HepG2 (cell line): Measurements from ENCODE around the gene PDGFA. TPM values are rescaled to one million over a fixed set of nuclear protein-coding genes. Genes with fewer than 3 reads are reported as not detected.

Experiments
- ATAC-seq: fragments of 200-7000 bp; cut with Tn5 transposase; 3 replicates; pipeline ENCODE4 v1.9.1; 2020; ENCODE audit warnings: mild to moderate bottlenecking, moderate library complexity
- BruUV-seq: library from RNA; stranded (reverse); fragments of 400-500 nt; replicated peaks from 2 replicates; lab custom pipeline; 2021; lab: Mats Ljungman, UMichigan
- CTCF ChIA-PET: fragments of 300-600 bp; formaldehyde crosslinking; extraction: SDS; loops from one replicate; lab custom pipeline; 2021; ENCODE audit warnings: low total read pairs, inconsistent platforms, low intra/inter-chr PET ratio; lab: Yijun Ruan, JAX
- POLR2A ChIA-PET: fragments of 350-600 bp; sonication (Branson Sonifier 250); formaldehyde crosslinking; loops from one replicate; lab custom pipeline; 2020; ENCODE audit warnings: antibody characterized with exemption, inconsistent platforms; lab: Yijun Ruan, JAX
- DNase-seq: peaks from one replicate; pipeline ENCODE4 v3.0.0-alpha.2; 2015; ENCODE audit warnings: low spot score
- FAIRE-seq: peaks from 3 replicates; lab custom pipeline; 2011; peaks lifted over from hg19 to GRCh38; lab: Jason Lieb, UNC
- H2AFZ ChIP-seq: one replicate; pipeline ENCODE4 v1.6.1; 2011; ENCODE audit warnings: low read length, inconsistent platforms
- H3K27ac ChIP-seq: fragments of 300-600 bp; 3 replicates; pipeline ENCODE4 v1.8.0; 2011; ENCODE audit warnings: mixed run types, mild to moderate bottlenecking, mixed read lengths, low read length, inconsistent platforms; ENCODE audit not compliant: insufficient read depth; ENCODE audit errors: extremely low read length
- H3K27me3 ChIP-seq, 2 experiments: fragments of 200-600 bp in 1 of 2; 2 replicates in 1 of 2; 3 replicates in 1 of 2; pipeline versions ENCODE4 v1.6.0 to v1.8.0; 2011; ENCODE audit warnings: low read length in 2 of 2, mild to moderate bottlenecking in 2 of 2, moderate library complexity in 2 of 2, inconsistent platforms in 1 of 2; ENCODE audit not compliant: insufficient read depth in 2 of 2, control insufficient read depth in 1 of 2
- H3K36me3 ChIP-seq, 2 experiments: fragments of 200-600 bp in 1 of 2; replicated peaks in 1 of 2; 2 replicates in 1 of 2; 3 replicates in 1 of 2; pipeline versions ENCODE4 v1.5.1 to v1.8.0; 2011; ENCODE audit warnings: low read length in 2 of 2, inconsistent platforms in 1 of 2; ENCODE audit not compliant: insufficient read depth in 2 of 2, control insufficient read depth in 1 of 2
- H3K4me1 ChIP-seq: 2 replicates; pipeline ENCODE4 v1.5.1; 2012; ENCODE audit warnings: low read length, inconsistent platforms; ENCODE audit not compliant: insufficient read depth
- H3K4me2 ChIP-seq: 2 replicates; pipeline ENCODE4 v1.6.0; 2011; ENCODE audit warnings: low read depth, low read length, inconsistent platforms
- H3K4me3 ChIP-seq, 3 experiments: fragments of 200-600 bp in 1 of 3; sonication (generic), shearing (Covaris generic) in 1 of 3; replicated peaks in 1 of 3; 2 replicates each; pipeline ENCODE4 v1.5.1; 2011 to 2016; ENCODE audit warnings: low read length in 3 of 3, inconsistent platforms in 2 of 3, low read depth in 2 of 3, mild to moderate bottlenecking in 2 of 3, control low read depth in 1 of 3, mixed read lengths in 1 of 3; ENCODE audit not compliant: insufficient read depth in 1 of 3
- H3K79me2 ChIP-seq: one replicate; pipeline ENCODE4 v1.6.1; 2011; ENCODE audit warnings: low read length, inconsistent platforms; ENCODE audit not compliant: insufficient read depth
- H3K9ac ChIP-seq: 2 replicates; pipeline ENCODE4 v1.6.0; 2011; ENCODE audit warnings: mild to moderate bottlenecking, low read depth, low read length, inconsistent platforms; ENCODE audit not compliant: insufficient read depth
- H3K9me3 ChIP-seq: 2 replicates; pipeline ENCODE4 v1.5.1; 2012; ENCODE audit warnings: mild to moderate bottlenecking, low read length
- H4K20me1 ChIP-seq: 2 replicates; pipeline ENCODE4 v1.6.0; 2011; ENCODE audit warnings: inconsistent platforms, mild to moderate bottlenecking, low read length, moderate library complexity; ENCODE audit not compliant: insufficient read depth
- DR1 ChIP-seq: sonication (generic); formaldehyde crosslinking; IDR thresholded peaks from 2 replicates; pipeline ENCODE4 v1.8.0; 2021; ENCODE audit warnings: mild to moderate bottlenecking, missing genetic modification reagents, inconsistent platforms
- FOXC1 ChIP-seq: sonication (generic); formaldehyde crosslinking; IDR thresholded peaks from 2 replicates; pipeline ENCODE4 v1.8.0; 2022; ENCODE audit warnings: mild to moderate bottlenecking, missing genetic modification reagents, borderline replicate concordance
- FOXO1 ChIP-seq: sonication (generic); formaldehyde crosslinking; IDR thresholded peaks from 2 replicates; pipeline ENCODE4 v1.4.0; 2020; ENCODE audit warnings: missing genetic modification reagents
- GATAD1 ChIP-seq: IDR thresholded peaks from 2 replicates; pipeline ENCODE4 v1.6.1; 2016; ENCODE audit warnings: missing genetic modification reagents, missing compliant biosample characterization
- MTF1 ChIP-seq: sonication (generic); formaldehyde crosslinking; IDR thresholded peaks from 2 replicates; pipeline ENCODE4 v1.5.0; 2020; ENCODE audit warnings: missing genetic modification reagents
- RNF2 ChIP-seq: fragments of 450-650 bp; conservative IDR thresholded peaks from 2 replicates; pipeline ENCODE4 v1.6.1; 2016; ENCODE audit warnings: low read depth
- TAF1 ChIP-seq: sonication (generic); formaldehyde crosslinking; IDR thresholded peaks from 2 replicates; pipeline ENCODE4 v1.4.0; 2020; ENCODE audit warnings: missing genetic modification reagents
- TRIM24 ChIP-seq: sonication (generic); formaldehyde crosslinking; IDR thresholded peaks from 2 replicates; pipeline ENCODE4 v1.8.0; 2022; ENCODE audit warnings: mild to moderate bottlenecking, missing genetic modification reagents
- ZNF776 ChIP-seq: sonication (generic); formaldehyde crosslinking; IDR thresholded peaks from 2 replicates; pipeline ENCODE4 v1.4.0; 2020; ENCODE audit warnings: mild to moderate bottlenecking, missing genetic modification reagents
- WGBS: methylation state at CpG from one replicate; pipeline ENCODE4 v1.1.6; 2017; ENCODE audit warnings: low lambda C conversion rate; 5-methylcytosine and 5-hydroxymethylcytosine counted together
- in situ Hi-C: cut with HindIII; loops from 2 replicates; pipeline ENCODE4 v1.10.0; 2017; ENCODE audit warnings: low pct_unique_long_range_greater_than_20kb; ENCODE audit not compliant: extremely low pct_ligation_motif_present
- intact Hi-C: fragments of 100-400 bp; cut with micrococcal nuclease; formaldehyde crosslinking; loops from one replicate; pipeline ENCODE4 v1.10.0; 2022; ENCODE audit not compliant: unreplicated experiment
- polyA plus RNA-seq, 8 experiments: library from polyadenylated mRNA; depleted of rRNA in 3 of 8; stranded (reverse) in 7 of 8; unstranded in 1 of 8; fragments of >200 nt; fragmentation: Illumina TruSeq in 4 of 8; extraction: Trizol in 4 of 8; gene quantifications; 2 replicates each; pipeline versions ENCODE4 v1.2.1 to v1.2.3, GENCODE V29; 2011 to 2016; ENCODE audit warnings: low read depth in 4 of 8, missing spikeins in 1 of 8, mixed read lengths in 1 of 8; ENCODE audit not compliant: insufficient read depth in 1 of 8
- total RNA-seq, 5 experiments: library from RNA; depleted of rRNA; stranded (reverse); fragments of >200 nt; fragmentation: Illumina TruSeq; extraction: Trizol; gene quantifications; 2 replicates each; pipeline ENCODE4 v1.2.3, GENCODE V29; 2016; ENCODE audit warnings: low read depth in 1 of 5
- TF ChIP-seq, protein P1 (sequence below): fragments of 450-650 bp; IDR thresholded peaks from 2 replicates; pipeline ENCODE4 v1.6.1; 2017; ENCODE audit warnings: mild to moderate bottlenecking
- TF ChIP-seq, protein P2 (sequence below): sonication (generic); formaldehyde crosslinking; IDR thresholded peaks from 2 replicates; pipeline ENCODE4 v1.5.0; 2020; ENCODE audit warnings: missing genetic modification reagents
- TF ChIP-seq, protein P3 (sequence below): sonication (generic); formaldehyde crosslinking; IDR thresholded peaks from 2 replicates; pipeline ENCODE4 v1.4.0; 2020; ENCODE audit warnings: mild to moderate bottlenecking, missing genetic modification reagents
- TF ChIP-seq, protein P4 (sequence below): sonication (generic); formaldehyde crosslinking; IDR thresholded peaks from 2 replicates; pipeline ENCODE4 v1.5.1; 2020; ENCODE audit warnings: mild to moderate bottlenecking, missing genetic modification reagents

Gene PDGFA
- total and polyA plus RNA-seq, 2 of the 13 experiments (the other 11 are each of a cell fraction or from before 2014, with no cell fraction given) = 1.5 to 3.4 TPM

DNA sequence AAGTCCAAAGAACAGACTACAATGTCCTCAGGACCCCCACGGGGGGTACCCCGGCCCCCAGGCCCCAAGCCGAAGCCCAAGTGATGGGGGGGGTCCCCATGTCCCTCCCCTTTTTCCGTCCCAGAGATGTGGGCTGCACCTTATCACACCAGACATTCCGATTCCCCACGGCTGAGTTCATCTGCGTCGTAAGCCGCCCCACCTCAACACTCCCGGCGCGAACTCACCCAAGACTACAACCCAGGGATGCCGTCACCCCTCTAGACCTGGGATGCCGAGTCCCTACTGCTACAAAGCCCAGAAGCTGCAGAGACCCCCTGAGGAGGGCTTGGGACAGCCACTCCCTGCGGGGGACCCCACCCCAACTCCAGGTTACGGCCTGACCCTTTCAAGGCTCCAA lies 14.5 kb downstream of the PDGFA start (continued):
- TF ChIP-seq, protein P1, sequence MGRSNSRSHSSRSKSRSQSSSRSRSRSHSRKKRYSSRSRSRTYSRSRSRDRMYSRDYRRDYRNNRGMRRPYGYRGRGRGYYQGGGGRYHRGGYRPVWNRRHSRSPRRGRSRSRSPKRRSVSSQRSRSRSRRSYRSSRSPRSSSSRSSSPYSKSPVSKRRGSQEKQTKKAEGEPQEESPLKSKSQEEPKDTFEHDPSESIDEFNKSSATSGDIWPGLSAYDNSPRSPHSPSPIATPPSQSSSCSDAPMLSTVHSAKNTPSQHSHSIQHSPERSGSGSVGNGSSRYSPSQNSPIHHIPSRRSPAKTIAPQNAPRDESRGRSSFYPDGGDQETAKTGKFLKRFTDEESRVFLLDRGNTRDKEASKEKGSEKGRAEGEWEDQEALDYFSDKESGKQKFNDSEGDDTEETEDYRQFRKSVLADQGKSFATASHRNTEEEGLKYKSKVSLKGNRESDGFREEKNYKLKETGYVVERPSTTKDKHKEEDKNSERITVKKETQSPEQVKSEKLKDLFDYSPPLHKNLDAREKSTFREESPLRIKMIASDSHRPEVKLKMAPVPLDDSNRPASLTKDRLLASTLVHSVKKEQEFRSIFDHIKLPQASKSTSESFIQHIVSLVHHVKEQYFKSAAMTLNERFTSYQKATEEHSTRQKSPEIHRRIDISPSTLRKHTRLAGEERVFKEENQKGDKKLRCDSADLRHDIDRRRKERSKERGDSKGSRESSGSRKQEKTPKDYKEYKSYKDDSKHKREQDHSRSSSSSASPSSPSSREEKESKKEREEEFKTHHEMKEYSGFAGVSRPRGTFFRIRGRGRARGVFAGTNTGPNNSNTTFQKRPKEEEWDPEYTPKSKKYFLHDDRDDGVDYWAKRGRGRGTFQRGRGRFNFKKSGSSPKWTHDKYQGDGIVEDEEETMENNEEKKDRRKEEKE = no peak
- TF ChIP-seq DR1 (no peak), TAF1 (CRISPR knock-in tag) (no peak), TRIM24 (CRISPR knock-in tag) (no peak), RNF2 (no peak), GATAD1 (no peak)
- TF ChIP-seq, protein P2, sequence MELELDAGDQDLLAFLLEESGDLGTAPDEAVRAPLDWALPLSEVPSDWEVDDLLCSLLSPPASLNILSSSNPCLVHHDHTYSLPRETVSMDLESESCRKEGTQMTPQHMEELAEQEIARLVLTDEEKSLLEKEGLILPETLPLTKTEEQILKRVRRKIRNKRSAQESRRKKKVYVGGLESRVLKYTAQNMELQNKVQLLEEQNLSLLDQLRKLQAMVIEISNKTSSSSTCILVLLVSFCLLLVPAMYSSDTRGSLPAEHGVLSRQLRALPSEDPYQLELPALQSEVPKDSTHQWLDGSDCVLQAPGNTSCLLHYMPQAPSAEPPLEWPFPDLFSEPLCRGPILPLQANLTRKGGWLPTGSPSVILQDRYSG = no peak

DNA sequence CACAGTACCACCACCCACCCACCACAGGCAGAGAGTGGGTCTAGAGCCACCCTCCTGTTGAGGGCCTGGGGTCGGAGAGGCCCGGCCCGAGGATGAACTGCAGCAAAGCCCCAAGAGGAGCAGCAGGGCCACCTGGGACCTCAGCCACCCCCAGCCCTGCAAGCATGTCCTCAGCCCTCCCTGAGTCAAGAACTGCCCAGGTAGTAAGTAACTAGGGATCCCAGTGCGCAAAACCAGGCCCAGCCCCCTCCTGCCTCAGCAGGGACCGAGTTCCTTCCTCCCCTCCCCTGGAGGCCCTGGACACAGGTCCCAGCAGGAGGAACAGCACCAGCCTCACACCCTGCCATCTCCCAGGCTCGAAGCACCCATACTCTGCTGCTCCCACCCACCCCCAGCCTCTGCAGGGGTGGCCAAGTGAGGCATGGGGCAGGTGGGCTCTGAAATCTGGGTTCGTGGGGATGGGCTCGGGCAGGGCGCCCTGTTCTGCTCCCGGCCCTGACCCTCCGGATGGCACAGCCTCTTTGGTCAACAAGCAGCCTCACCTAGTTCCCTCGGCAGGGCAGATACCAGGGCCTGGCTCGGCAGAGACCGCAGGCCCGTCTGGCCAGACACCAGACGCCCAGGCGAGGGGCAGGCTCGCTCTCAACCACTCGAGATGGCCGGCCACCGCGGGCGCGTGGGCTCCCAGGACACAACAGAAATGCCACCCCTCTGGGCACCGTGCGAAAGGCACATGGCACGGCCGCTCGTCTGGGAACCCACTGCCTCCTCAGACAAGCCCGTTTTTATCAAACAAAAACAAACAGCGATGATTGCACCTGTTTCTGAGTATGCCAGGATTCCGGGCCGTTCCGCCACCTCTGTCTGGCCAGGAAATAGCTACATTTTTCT lies 15.2 kb downstream of the PDGFA start:
- CTCF ChIA-PET = no interaction called here
- peak overlapping the region; percentile 50 for H3K9ac ChIP-seq
- DNase-seq = no peak
- in situ Hi-C loops = no loop called here
- H3K79me2 ChIP-seq = no peaks in the 10 kb centered on the region
- H3K27me3 ChIP-seq = no peaks in the 10 kb centered on the region
- BruUV-seq = no TSS peak
- H3K36me3 ChIP-seq = no peaks in the 10 kb centered on the region
- no peaks in the 10 kb centered on the region for H3K9me3 ChIP-seq
- no peak for FAIRE-seq
- H2AFZ ChIP-seq = no peak overlapping the region
- intact Hi-C loops = loop anchor here (5.0 kb wide), 1 partner anchor 67 kb away; no protein-coding TSS in a partner anchor
- H3K4me3 ChIP-seq = peak overlapping the region in 1 of 3 experiments; percentile 54; a peak in 1 of 6 replicates
- H3K4me2 ChIP-seq = peak overlapping the region; percentile 70
- no peak overlapping the region for H3K27ac ChIP-seq
- ATAC-seq = peak; percentile 5; the same call in 2 of the 3 replicates
- H4K20me1 ChIP-seq = peaks cover 5% of the 10 kb centered on the region; the same call in 1 of the 2 replicates
- 72% methylated on average over 14 of the region's 34 CpGs for WGBS
- peaks cover 38% of the 10 kb centered on the region for H3K4me1 ChIP-seq
- POLR2A ChIA-PET = interaction anchor here (1.0 to 2.0 kb wide), 10 partner anchors 12 to 131 kb away, joined by 3 to 17 read pairs (median 6); partner anchors contain the start of gene PDGFA
- TF ChIP-seq FOXC1 (CRISPR knock-in tag) (no peak), FOXO1 (CRISPR knock-in tag) (no peak), MTF1 (no peak), ZNF776 (CRISPR knock-in tag) (0 out of 2 replicates have a peak, but pooled peaks have one; percentile 54)
- TF ChIP-seq, protein P3, sequence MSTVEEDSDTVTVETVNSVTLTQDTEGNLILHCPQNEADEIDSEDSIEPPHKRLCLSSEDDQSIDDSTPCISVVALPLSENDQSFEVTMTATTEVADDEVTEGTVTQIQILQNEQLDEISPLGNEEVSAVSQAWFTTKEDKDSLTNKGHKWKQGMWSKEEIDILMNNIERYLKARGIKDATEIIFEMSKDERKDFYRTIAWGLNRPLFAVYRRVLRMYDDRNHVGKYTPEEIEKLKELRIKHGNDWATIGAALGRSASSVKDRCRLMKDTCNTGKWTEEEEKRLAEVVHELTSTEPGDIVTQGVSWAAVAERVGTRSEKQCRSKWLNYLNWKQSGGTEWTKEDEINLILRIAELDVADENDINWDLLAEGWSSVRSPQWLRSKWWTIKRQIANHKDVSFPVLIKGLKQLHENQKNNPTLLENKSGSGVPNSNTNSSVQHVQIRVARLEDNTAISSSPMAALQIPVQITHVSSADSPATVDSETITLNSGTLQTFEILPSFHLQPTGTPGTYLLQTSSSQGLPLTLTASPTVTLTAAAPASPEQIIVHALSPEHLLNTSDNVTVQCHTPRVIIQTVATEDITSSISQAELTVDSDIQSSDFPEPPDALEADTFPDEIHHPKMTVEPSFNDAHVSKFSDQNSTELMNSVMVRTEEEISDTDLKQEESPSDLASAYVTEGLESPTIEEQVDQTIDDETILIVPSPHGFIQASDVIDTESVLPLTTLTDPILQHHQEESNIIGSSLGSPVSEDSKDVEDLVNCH (CRISPR knock-in tag) = no peak
- TF ChIP-seq, protein P4, sequence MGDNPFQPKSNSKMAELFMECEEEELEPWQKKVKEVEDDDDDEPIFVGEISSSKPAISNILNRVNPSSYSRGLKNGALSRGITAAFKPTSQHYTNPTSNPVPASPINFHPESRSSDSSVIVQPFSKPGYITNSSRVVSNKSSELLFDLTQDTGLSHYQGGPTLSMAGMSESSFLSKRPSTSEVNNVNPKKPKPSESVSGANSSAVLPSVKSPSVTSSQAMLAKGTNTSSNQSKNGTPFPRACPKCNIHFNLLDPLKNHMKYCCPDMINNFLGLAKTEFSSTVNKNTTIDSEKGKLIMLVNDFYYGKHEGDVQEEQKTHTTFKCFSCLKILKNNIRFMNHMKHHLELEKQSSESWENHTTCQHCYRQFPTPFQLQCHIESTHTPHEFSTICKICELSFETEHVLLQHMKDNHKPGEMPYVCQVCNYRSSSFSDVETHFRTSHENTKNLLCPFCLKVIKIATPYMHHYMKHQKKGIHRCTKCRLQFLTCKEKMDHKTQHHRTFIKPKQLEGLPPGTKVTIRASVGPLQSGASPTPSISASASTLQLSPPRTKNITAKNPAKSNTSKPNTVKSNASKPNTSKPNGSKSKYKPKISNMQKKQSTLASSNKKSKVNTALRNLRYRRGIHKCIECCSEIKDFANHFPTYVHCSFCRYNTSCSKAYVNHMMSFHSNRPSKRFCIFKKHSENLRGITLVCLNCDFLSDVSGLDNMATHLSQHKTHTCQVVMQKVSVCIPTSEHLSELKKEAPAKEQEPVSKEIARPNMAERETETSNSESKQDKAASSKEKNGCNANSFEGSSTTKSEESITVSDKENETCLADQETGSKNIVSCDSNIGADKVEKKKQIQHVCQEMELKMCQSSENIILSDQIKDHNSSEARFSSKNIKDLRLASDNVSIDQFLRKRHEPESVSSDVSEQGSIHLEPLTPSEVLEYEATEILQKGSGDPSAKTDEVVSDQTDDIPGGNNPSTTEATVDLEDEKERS (CRISPR knock-in tag) = no peak
